ENCODE data around the gene RP2.

The RP2 gene

GRCh38 chrX:46844913-46845312 lies 8.1 kb downstream of the RP2 start:
- DNase-seq: no peak

DNA sequence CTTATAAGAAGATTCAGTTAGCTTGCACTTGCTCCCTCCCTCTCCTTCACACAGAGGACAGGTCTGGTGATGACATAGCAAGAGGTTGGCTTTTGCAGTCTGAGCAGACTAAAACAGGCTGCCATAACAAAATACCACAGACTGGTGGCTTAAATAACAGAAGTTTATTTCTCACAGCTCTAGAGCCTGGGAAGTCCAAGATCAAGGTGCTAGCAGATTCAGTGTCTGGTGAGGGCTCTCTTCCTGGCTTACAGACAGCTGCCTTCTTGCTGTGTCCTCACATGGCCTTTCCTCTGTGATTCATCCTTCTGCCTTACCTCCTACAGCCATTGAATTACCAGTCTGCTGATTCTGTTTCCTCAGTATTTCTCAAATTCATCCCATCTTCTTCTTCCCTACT lies 13.1 kb downstream of the RP2 start:
- no peak for DNase-seq

DNA sequence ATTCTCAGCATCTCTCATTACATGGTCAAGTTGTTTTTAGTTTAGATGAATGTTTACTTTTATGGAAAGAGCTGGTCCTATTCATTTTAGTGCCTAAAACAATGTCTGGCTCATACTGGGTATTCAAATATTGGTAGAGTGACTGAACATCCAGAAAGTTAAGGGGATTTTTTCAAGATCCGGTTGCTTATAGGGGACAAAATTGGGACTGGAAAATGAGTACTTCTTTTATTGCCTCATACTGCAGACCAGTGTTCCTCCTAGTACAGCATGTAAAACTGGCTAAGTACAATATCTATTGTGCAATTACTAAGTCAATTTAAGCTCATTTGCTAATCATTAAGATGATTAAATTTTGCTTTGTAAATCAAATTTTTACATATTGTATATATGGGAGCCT lies 13.9 kb downstream of the RP2 start:
- no peak for DNase-seq

GRCh38 chrX:46856483-46856882 lies 19.6 kb downstream of the RP2 start:
- DNase-seq: no peak

GRCh38 chrX:46860557-46860956 lies 23.7 kb downstream of the RP2 start:
- DNase-seq: no peak

DNA sequence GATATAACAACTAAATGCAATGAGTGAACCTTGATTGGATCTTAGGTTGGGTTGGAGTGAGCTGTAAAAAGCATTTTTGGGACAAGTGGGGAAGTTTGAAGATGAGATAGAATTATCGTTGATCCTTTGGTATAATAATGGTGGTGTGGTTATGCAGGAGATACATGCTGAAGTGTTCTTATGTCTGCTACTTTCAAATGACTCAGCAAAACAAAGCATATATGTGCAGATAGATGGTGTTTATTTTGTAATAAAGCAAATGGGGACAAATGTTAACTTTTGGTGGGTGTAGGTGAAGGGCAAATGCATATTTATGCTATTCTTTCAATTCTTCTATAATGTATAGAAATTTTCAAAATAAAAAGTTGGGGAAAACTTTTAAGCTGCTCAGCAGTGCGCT lies 26.2 kb downstream of the RP2 start:
- DNase-seq: no peak

DNA sequence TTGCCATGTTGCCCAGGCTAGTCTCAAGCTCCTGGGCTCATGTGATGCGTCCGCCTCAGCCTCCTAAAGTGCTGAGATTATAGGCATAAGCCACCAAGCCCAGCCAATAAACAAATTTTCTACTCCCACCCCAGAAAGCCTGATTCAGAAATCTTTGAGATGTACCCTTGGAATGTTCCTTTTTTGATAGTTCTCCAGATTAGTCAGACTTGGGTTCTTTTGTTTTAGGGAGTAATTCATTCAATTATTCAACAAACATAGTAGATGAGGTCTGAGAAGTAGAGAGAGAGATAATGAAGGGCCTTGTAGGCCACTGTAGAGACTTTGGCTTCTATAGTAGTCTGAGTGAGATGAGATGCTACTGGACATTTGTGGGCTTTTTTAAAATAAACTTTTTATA lies 27.8 kb downstream of the RP2 start:
- no peak for DNase-seq

GRCh38 chrX:46865281-46865680 lies 28.4 kb downstream of the RP2 start:
- no peak for DNase-seq

DNA sequence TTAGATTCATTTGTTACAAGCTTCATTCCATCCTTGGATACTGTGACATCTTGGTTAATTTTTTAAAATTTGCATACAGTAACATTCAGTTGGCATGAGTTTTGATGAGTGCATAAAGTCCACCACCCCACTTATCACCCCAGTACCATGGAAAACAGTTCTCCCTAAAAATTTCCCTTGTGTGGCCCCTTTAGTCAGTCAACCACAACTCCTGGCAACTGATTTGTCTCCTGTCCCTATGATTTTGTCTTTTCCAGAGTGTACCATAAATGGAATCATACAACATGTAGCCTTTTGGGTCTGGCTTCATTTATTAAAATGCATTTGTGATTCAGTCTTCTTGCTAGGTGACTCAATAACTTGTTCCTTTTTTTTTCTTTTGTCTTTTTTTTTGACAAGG lies 29.9 kb downstream of the RP2 start:
- no peak for DNase-seq

GRCh38 chrX:46873746-46874145 lies 36.9 kb downstream of the RP2 start:
- no peak for DNase-seq

- no peak for DNase-seq
These were observed 40.1 kb downstream of the RP2 start for GRCh38 chrX:46876901-46877300.

DNA sequence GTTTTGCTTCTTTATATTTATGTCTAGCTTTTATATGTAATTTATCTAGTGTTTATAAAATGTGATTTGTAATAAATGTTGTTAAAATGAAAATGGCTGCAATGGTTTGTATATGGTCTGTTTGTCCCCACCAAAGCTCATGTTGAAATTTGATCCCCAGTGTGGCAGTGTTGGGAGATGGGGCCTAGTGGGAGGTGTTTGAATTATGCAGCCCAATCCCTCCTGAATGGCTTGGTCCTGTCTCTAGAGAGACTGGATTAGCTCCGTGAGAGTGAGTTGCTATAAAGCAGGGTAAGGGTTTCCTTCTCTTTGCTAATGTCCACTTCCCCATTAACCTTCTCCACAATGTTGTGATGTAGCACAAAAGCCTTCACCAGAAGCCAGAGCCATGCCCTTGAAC lies 45.4 kb downstream of the RP2 start:
- no peak for DNase-seq

DNA sequence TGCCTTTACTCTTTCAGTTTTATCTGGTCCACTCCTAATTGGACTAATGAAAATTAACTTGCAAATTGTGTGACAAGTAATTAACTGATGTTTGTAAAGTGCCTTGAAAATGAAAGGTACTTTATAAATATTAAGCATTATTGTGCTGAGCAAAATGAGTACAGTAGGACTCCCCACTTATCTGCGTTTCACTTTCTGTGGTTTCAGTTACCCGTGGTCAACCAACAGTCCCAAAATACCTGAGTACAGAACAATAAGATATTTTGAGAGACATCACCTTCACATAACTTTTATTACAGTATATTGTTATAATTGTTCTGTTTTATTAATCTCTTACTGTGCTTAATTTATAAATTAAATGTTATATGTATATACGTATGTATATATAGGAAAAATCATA lies 48.0 kb downstream of the RP2 start:
- no peak for DNase-seq

DNA sequence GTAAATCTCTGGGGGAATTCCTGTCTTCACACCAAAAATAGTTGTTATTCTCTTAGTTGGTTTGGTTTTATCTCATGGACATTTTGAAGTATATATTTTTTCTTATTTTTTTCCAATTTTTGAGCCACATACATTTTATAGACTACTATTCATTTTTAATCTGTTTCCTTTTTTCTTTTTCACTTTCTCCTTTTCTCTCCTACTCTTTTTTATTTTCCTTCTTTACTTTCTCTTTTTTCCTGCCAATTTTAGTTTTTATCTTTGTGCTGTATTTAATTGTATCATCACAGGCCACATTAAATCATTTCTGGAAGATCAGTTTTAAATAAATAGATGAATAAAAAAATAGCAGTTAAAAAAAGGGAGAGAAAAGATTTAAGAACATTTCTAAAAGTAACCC lies 61.4 kb downstream of the RP2 start:
- no peak for DNase-seq

GRCh38 chrX:46903458-46904242 lies 66.8 kb downstream of the RP2 start:
- DNase-seq: peak; percentile 51

DNA sequence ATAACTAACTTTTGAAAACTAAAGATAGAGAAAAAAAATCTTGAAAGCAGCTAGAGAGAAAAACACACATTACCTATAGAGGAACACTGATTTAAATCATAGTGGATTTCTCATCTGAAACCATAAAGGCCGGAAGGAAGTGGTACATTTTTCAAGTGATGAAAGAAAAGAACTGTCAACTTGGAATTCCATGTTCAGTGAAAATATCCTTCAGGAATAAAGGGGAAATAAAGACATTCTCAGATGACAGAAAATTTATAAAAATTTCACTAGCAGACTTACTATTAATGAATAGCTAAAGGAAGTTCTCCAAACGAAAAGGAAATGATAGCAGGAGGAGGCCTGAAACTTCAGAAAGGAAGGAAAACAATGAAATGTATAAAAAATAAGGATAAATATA lies 67.8 kb downstream of the RP2 start:
- no peak for DNase-seq

- DNase-seq: no peak
These were observed 73.6 kb downstream of the RP2 start for GRCh38 chrX:46910415-46910814.

GRCh38 chrX:46912098-46912602 lies 75.3 kb downstream of the RP2 start, which contains the start of gene JADE3:
JADE3 (plus strand) TSS chrX:46912421; CDS start chrX:46984895, 72,474 bp downstream.
- DNase-seq: peak; percentile 15

- peak; percentile 27 for DNase-seq
These were observed 76.0 kb downstream of the RP2 start for GRCh38 chrX:46912603-46913491.

- no peak for DNase-seq
These were observed 76.8 kb downstream of the RP2 start for GRCh38 chrX:46913667-46914066.

DNA sequence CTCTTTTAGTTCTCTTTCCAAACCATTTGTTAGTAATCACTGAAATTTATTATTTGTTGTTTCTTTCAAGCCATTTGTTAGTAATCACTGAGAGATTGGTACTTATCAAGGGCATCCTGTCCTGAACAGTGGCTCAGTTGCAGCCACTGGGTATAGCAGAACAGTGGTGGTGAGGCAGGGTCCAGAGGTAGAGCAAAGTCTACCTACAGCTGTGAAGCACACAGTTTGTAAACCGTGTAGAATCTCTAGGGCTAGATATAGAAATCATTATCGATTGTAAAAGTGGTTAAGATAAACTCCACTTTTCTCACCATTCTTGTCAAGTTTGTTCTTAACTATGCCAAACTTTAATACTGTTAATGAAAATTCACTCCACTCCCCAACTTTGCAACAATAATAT lies 79.4 kb downstream of the RP2 start:
- no peak for DNase-seq

- DNase-seq: no peak
These were observed 80.8 kb downstream of the RP2 start for GRCh38 chrX:46917622-46918021.

DNA sequence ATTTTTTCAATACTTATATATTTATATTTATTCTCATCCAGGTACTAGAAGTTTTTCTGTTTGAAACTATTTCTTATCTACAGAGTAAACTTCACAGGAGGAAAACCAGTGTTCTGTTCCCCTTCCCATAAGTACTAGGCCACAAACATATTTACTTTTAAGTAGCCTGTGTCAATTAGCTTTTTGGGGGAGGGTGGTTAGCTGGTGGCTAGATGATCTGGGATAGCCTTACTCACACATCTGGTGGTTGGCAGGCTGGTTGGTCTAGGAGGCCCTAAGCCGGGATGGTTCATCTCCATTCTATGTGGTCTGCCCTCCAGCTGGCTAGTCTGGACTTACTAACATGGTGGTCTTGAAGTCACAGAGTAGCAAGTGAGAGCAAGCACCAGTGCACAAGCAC lies 81.6 kb downstream of the RP2 start:
- no peak for DNase-seq

DNA sequence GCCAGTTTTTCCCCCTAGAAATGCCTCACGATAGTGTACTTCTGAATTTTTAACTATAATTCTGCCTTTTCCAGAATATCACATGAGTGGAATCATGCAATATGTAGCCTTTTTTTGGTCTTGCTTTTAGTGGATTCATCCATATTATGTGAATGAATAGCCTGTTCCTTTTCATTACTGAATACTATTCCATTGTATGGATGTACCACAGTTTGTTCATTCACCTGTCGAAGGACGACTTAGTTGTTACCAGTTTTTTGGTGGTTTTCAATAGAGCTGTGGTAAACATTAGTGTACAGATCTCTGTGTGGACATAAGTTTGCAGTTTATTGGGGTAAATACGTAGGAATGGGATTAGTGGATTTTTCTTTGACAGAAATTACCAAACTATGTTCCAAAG lies 83.4 kb downstream of the RP2 start:
- no peak for DNase-seq

All from CD4-positive, alpha-beta T cell treated with Interleukin-21 for 1 hour (primary cell).